KG1 (cell line): ENCODE results near the gene ANO1.

Experiments
- DNase-seq: peaks from one replicate; lab custom pipeline; 2025; lab: John Stamatoyannopoulos, UW

ANO1 gene

GRCh38 chr11:70095541-70096252 is 17.6 kb downstream of the ANO1 start:
- DNase-seq: no peak

GRCh38 chr11:70097783-70098563 is 19.9 kb downstream of the ANO1 start:
- DNase-seq: no peak

- no peak for DNase-seq
Observed at GRCh38 chr11:70098936-70099335, 20.8 kb downstream of the ANO1 start.

GRCh38 chr11:70099578-70100279 is 21.6 kb downstream of the ANO1 start:
- no peak for DNase-seq

- no peak for DNase-seq
Observed at GRCh38 chr11:70100280-70100603, 22.1 kb downstream of the ANO1 start.

GRCh38 chr11:70100791-70101190 is 22.7 kb downstream of the ANO1 start:
- no peak for DNase-seq

- no peak for DNase-seq
Observed at GRCh38 chr11:70103256-70103975, 25.3 kb downstream of the ANO1 start.

- DNase-seq: no peak
Observed at GRCh38 chr11:70104419-70104818, 26.3 kb downstream of the ANO1 start.

GRCh38 chr11:70104961-70105360 is 26.8 kb downstream of the ANO1 start:
- DNase-seq: no peak

- DNase-seq: no peak
Observed at GRCh38 chr11:70105369-70105754, 27.2 kb downstream of the ANO1 start.

- DNase-seq: no peak
Observed at GRCh38 chr11:70105755-70106571, 27.8 kb downstream of the ANO1 start.

- DNase-seq: no peak
Observed at GRCh38 chr11:70106757-70107156, 28.6 kb downstream of the ANO1 start.

- DNase-seq: no peak
Observed at GRCh38 chr11:70107191-70107590, 29.1 kb downstream of the ANO1 start.

- DNase-seq: no peak
Observed at GRCh38 chr11:70107756-70108155, 29.6 kb downstream of the ANO1 start.

GRCh38 chr11:70108250-70108649 is 30.1 kb downstream of the ANO1 start:
- DNase-seq: no peak

GRCh38 chr11:70109006-70109405 is 30.9 kb downstream of the ANO1 start:
- no peak for DNase-seq

GRCh38 chr11:70109903-70110302 is 31.8 kb downstream of the ANO1 start:
- no peak for DNase-seq

GRCh38 chr11:70110538-70111055 is 32.5 kb downstream of the ANO1 start:
- no peak for DNase-seq

- DNase-seq: no peak
Observed at GRCh38 chr11:70111269-70112016, 33.3 kb downstream of the ANO1 start.

GRCh38 chr11:70112017-70112434 is 33.9 kb downstream of the ANO1 start:
- no peak for DNase-seq

GRCh38 chr11:70113801-70114200 is 35.7 kb downstream of the ANO1 start:
- DNase-seq: no peak
